ENCODE measurements around the gene GABRE. TPM values are rescaled to one million over a fixed set of nuclear protein-coding genes. Genes with fewer than 3 reads are reported as not detected.

The GABRE gene
- polyA plus RNA-seq, 3 donors: not detected

- no peak overlapping the region for H3K9ac ChIP-seq (ENCODE audit: insufficient read depth, low read length, poor library complexity, severe bottlenecking)
- no peaks in the 10 kb centered on the region for H3K79me2 ChIP-seq (ENCODE audit: insufficient read depth, low read length)
- no peak overlapping the region for H3K27ac Mint-ChIP-seq
- no peaks in the 10 kb centered on the region for H3K27me3 ChIP-seq (ENCODE audit: control insufficient read depth in 2 of 2, insufficient read depth in 2 of 2, low read length in 2 of 2)
- no peak overlapping the region for H3K4me3 ChIP-seq (replicated peaks in 1 of 3; ENCODE audit: low read depth in 2 of 3, low read length in 3 of 3)
- no peak for DNase-seq
- intact Hi-C loops (cut with micrococcal nuclease): no loop called here
- H3K27me3 Mint-ChIP-seq (ENCODE audit: low read depth in 3 of 3): peaks cover 0 to 6% (median 2%) of the 10 kb centered on the region in 3 donors
- H3K4me3 Mint-ChIP-seq: no peak overlapping the region
- H3K36me3 ChIP-seq (replicated peaks in 1 of 2; ENCODE audit: control insufficient read depth in 1 of 2, insufficient read depth in 2 of 2, low read length in 2 of 2): no peaks in the 10 kb centered on the region
- TF ChIP-seq, protein P1, sequence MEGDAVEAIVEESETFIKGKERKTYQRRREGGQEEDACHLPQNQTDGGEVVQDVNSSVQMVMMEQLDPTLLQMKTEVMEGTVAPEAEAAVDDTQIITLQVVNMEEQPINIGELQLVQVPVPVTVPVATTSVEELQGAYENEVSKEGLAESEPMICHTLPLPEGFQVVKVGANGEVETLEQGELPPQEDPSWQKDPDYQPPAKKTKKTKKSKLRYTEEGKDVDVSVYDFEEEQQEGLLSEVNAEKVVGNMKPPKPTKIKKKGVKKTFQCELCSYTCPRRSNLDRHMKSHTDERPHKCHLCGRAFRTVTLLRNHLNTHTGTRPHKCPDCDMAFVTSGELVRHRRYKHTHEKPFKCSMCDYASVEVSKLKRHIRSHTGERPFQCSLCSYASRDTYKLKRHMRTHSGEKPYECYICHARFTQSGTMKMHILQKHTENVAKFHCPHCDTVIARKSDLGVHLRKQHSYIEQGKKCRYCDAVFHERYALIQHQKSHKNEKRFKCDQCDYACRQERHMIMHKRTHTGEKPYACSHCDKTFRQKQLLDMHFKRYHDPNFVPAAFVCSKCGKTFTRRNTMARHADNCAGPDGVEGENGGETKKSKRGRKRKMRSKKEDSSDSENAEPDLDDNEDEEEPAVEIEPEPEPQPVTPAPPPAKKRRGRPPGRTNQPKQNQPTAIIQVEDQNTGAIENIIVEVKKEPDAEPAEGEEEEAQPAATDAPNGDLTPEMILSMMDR (IDR thresholded peaks at IDR 0.05): no peak
- H4K20me1 ChIP-seq (ENCODE audit: insufficient read depth, low read length): no peaks in the 10 kb centered on the region
- no peaks in the 10 kb centered on the region for H3K9me3 ChIP-seq (replicated peaks in 1 of 2; ENCODE audit: control insufficient read depth in 1 of 2, insufficient read depth in 1 of 2, low read length in 2 of 2)
- no CpG with 5 or more reads among the region's 2 CpGs for WGBS (ENCODE audit: insufficient coverage)
- no peak overlapping the region for H2AFZ ChIP-seq (ENCODE audit: insufficient read depth, low read depth, low read length, poor library complexity, severe bottlenecking)
- peaks cover 0 to 4% (median 0%) of the 10 kb centered on the region in 7 donors for H3K9me3 Mint-ChIP-seq
- H3K4me1 ChIP-seq (ENCODE audit: control insufficient read depth in 1 of 2, insufficient read depth in 2 of 2, low read length in 2 of 2): no peaks in the 10 kb centered on the region
- peaks cover 3% of the 10 kb centered on the region for H3K4me1 Mint-ChIP-seq
- H3K4me2 ChIP-seq (replicated peaks; ENCODE audit: extremely low read depth, low read length, poor library complexity, severe bottlenecking): no peak overlapping the region
- no peaks in the 10 kb centered on the region for H3K36me3 Mint-ChIP-seq
- no peak overlapping the region for H3K27ac ChIP-seq (ENCODE audit: low read depth in 1 of 2, low read length in 2 of 2)
Measured at GRCh38 chrX:151981129-151981528, 6.7 kb upstream of the GABRE start.

DNA sequence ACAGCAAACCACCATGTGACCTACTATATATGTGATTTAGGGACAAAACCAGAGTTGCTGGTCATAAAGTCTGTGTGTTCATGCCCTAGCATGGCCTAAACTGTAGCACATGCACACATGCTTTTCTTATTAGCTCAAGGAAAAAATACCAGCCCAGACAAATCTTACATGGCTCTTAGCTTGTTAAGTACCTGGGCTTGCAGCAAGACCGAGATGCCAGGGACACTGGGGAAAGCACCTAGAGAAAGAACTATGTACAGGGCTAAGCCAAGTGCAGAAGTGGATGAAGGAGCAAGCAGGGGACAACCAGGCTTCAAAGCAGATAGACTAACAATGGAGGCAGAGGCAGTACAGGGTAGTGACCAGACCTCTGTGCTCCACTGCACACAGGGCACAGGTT lies 3.4 kb upstream of the GABRE start:
- Mint-ChIP-seq H3K9me3 (peaks cover 0 to 11% (median 1%) of the 10 kb centered on the region in 7 donors), H3K27ac (no peak overlapping the region), H3K4me1 (no peaks in the 10 kb centered on the region), H3K27me3 (ENCODE audit: low read depth in 3 of 3) (peaks cover 18 to 30% (median 26%) of the 10 kb centered on the region in 3 donors), H3K36me3 (no peaks in the 10 kb centered on the region), H3K4me3 (no peak overlapping the region)
- H3K79me2 ChIP-seq (ENCODE audit: insufficient read depth, low read length): no peaks in the 10 kb centered on the region
- WGBS (ENCODE audit: insufficient coverage): no CpG with 5 or more reads among the region's 1 CpG
- no peak for DNase-seq
- H2AFZ ChIP-seq (ENCODE audit: insufficient read depth, low read depth, low read length, poor library complexity, severe bottlenecking): no peak overlapping the region
- H4K20me1 ChIP-seq (ENCODE audit: insufficient read depth, low read length): no peaks in the 10 kb centered on the region
- no peak overlapping the region for H3K9ac ChIP-seq (ENCODE audit: insufficient read depth, low read length, poor library complexity, severe bottlenecking)
- no peak overlapping the region for H3K4me3 ChIP-seq (replicated peaks in 1 of 3; ENCODE audit: low read depth in 2 of 3, low read length in 3 of 3)
- H3K9me3 ChIP-seq (replicated peaks in 1 of 2; ENCODE audit: control insufficient read depth in 1 of 2, insufficient read depth in 1 of 2, low read length in 2 of 2): no peaks in the 10 kb centered on the region
- H3K4me1 ChIP-seq (ENCODE audit: control insufficient read depth in 1 of 2, insufficient read depth in 2 of 2, low read length in 2 of 2): no peaks in the 10 kb centered on the region
- H3K36me3 ChIP-seq (replicated peaks in 1 of 2; ENCODE audit: control insufficient read depth in 1 of 2, insufficient read depth in 2 of 2, low read length in 2 of 2): no peaks in the 10 kb centered on the region
- intact Hi-C loops (cut with micrococcal nuclease): no loop called here
- TF ChIP-seq, protein P1 (IDR thresholded peaks at IDR 0.05): no peak
- no peak overlapping the region for H3K4me2 ChIP-seq (replicated peaks; ENCODE audit: extremely low read depth, low read length, poor library complexity, severe bottlenecking)
- no peak overlapping the region for H3K27ac ChIP-seq (ENCODE audit: low read depth in 1 of 2, low read length in 2 of 2)
- peaks cover 2 to 20% of the 10 kb centered on the region in 2 donors for H3K27me3 ChIP-seq (ENCODE audit: control insufficient read depth in 2 of 2, insufficient read depth in 2 of 2, low read length in 2 of 2)

All from CD14-positive monocyte (primary cell).